ENCODE data around the gene CDH13. TPM values are rescaled to one million over a fixed set of nuclear protein-coding genes. Genes with fewer than 3 reads are reported as not detected.

CDH13 gene
- total RNA-seq, 1 donor from 2014 or later, result not detected

GRCh38 chr16:83145297-83145696, 518.5 kb downstream of the CDH13 start:
- intact Hi-C loops (cut with micrococcal nuclease), result no loop called here

GRCh38 chr16:83147244-83147643, 520.5 kb downstream of the CDH13 start:
- intact Hi-C loops (cut with micrococcal nuclease), result no loop called here

GRCh38 chr16:83158320-83158957, 531.7 kb downstream of the CDH13 start:
- intact Hi-C loops (cut with micrococcal nuclease), result no loop called here

GRCh38 chr16:83159049-83159448, 532.3 kb downstream of the CDH13 start:
- intact Hi-C loops (cut with micrococcal nuclease), result no loop called here

GRCh38 chr16:83160287-83161020, 533.7 kb downstream of the CDH13 start:
- intact Hi-C loops (cut with micrococcal nuclease), result no loop called here

GRCh38 chr16:83162791-83163190, 536.0 kb downstream of the CDH13 start:
- intact Hi-C loops (cut with micrococcal nuclease), result no loop called here

- intact Hi-C loops (cut with micrococcal nuclease), result no loop called here
Observed at GRCh38 chr16:83164816-83165215, 538.0 kb downstream of the CDH13 start.

- intact Hi-C loops (cut with micrococcal nuclease), result no loop called here
Observed at GRCh38 chr16:83171396-83171795, 544.6 kb downstream of the CDH13 start.

- intact Hi-C loops (cut with micrococcal nuclease), result no loop called here
Observed at GRCh38 chr16:83174671-83175070, 547.9 kb downstream of the CDH13 start.

GRCh38 chr16:83176802-83177201, 550.0 kb downstream of the CDH13 start:
- intact Hi-C loops (cut with micrococcal nuclease), result no loop called here

- intact Hi-C loops (cut with micrococcal nuclease), result no loop called here
Observed at GRCh38 chr16:83185902-83186301, 559.1 kb downstream of the CDH13 start.

GRCh38 chr16:83187405-83187804, 560.6 kb downstream of the CDH13 start:
- intact Hi-C loops (cut with micrococcal nuclease), result no loop called here

- intact Hi-C loops (cut with micrococcal nuclease), result no loop called here
Observed at GRCh38 chr16:83196796-83197195, 570.0 kb downstream of the CDH13 start.

GRCh38 chr16:83197450-83197849, 570.7 kb downstream of the CDH13 start:
- intact Hi-C loops (cut with micrococcal nuclease), result no loop called here

- intact Hi-C loops (cut with micrococcal nuclease), result no loop called here
Observed at GRCh38 chr16:83198977-83199376, 572.2 kb downstream of the CDH13 start.

- intact Hi-C loops (cut with micrococcal nuclease), result no loop called here
Observed at GRCh38 chr16:83200005-83200779, 573.4 kb downstream of the CDH13 start.

- intact Hi-C loops (cut with micrococcal nuclease), result no loop called here
Observed at GRCh38 chr16:83201748-83202147, 575.0 kb downstream of the CDH13 start.

GRCh38 chr16:83205896-83206295, 579.1 kb downstream of the CDH13 start:
- intact Hi-C loops (cut with micrococcal nuclease), result no loop called here

- intact Hi-C loops (cut with micrococcal nuclease), result no loop called here
Observed at GRCh38 chr16:83206426-83206825, 579.7 kb downstream of the CDH13 start.

- intact Hi-C loops (cut with micrococcal nuclease), result loop anchor here (10.0 kb wide), 1 partner anchor 577 kb away; no protein-coding TSS in a partner anchor
Observed at GRCh38 chr16:83211711-83212110, 584.9 kb downstream of the CDH13 start.

- intact Hi-C loops (cut with micrococcal nuclease), result loop anchor here (10.0 kb wide), 1 partner anchor 578 kb away; no protein-coding TSS in a partner anchor
Observed at GRCh38 chr16:83212301-83212841, 585.6 kb downstream of the CDH13 start.

GRCh38 chr16:83214671-83215070, 587.9 kb downstream of the CDH13 start:
- intact Hi-C loops (cut with micrococcal nuclease), result loop anchor here (5.0 to 10.0 kb wide), 2 partner anchors 102 to 580 kb away; no protein-coding TSS in a partner anchor
